IMR-90 (cell line): ENCODE measurements around the gene NLGN1. TPM values are rescaled to one million over a fixed set of nuclear protein-coding genes. Genes with fewer than 3 reads are reported as not detected.

ENCODE experiments used
- ATAC-seq: fragments of 200-7000 bp; cut with Tn5 transposase; 2 replicates; pipeline ENCODE4 v1.9.1; 2020; ENCODE audit warnings: low read depth, mild to moderate bottlenecking, moderate library complexity
- BruUV-seq: library from RNA; stranded (reverse); fragments of 400-500 nt; replicated peaks from 2 replicates; lab custom pipeline; 2021; lab: Mats Ljungman, UMichigan
- CTCF ChIA-PET: fragments of 300-600 bp; formaldehyde crosslinking; extraction: SDS; loops from one replicate; lab custom pipeline; 2021; ENCODE audit warnings: antibody characterized with exemption; lab: Yijun Ruan, JAX
- POLR2A ChIA-PET: fragments of 300-600 bp; sonication (Branson Sonifier 250); formaldehyde crosslinking; loops from one replicate; lab custom pipeline; 2022; ENCODE audit warnings: antibody characterized with exemption; ENCODE audit not compliant: unreplicated experiment; lab: Charles Lee
- DNase-seq: peaks from one replicate; pipeline ENCODE4 v3.0.0; 2013
- H2AFZ ChIP-seq: replicated peaks from 2 replicates; pipeline ENCODE3; 2013; ENCODE audit warnings: low read length, mild to moderate bottlenecking; ENCODE audit not compliant: poor library complexity
- H2AK5ac ChIP-seq: 2 replicates; pipeline ENCODE4 v1.6.1; 2013; ENCODE audit warnings: low read depth, low read length, inconsistent platforms
- H2AK9ac ChIP-seq: replicated peaks from 2 replicates; pipeline ENCODE3; 2013; ENCODE audit warnings: mild to moderate bottlenecking, low read depth, low read length, moderate library complexity; ENCODE audit not compliant: poor library complexity
- H2BK120ac ChIP-seq: 2 replicates; pipeline ENCODE4 v1.6.1; 2013; ENCODE audit warnings: low read depth, low read length, inconsistent platforms
- H2BK15ac ChIP-seq: 3 replicates; pipeline ENCODE4 v1.6.1; 2013; ENCODE audit warnings: low read depth, low read length, inconsistent platforms
- H2BK20ac ChIP-seq: 2 replicates; pipeline ENCODE4 v1.6.1; 2013; ENCODE audit warnings: low read depth, mild to moderate bottlenecking, inconsistent platforms, low read length, moderate library complexity
- H2BK5ac ChIP-seq: 2 replicates; pipeline ENCODE4 v1.6.1; 2013; ENCODE audit warnings: mild to moderate bottlenecking, low read depth, low read length, inconsistent platforms; ENCODE audit not compliant: poor library complexity, severe bottlenecking
- H3K14ac ChIP-seq: replicated peaks from 2 replicates; pipeline ENCODE4 v1.6.1; 2013; ENCODE audit warnings: low read depth, low read length, inconsistent platforms
- H3K18ac ChIP-seq: 2 replicates; pipeline ENCODE4 v1.6.1; 2013; ENCODE audit warnings: low read depth, low read length, control low read depth
- H3K23ac ChIP-seq: 2 replicates; pipeline ENCODE4 v1.6.1; 2013; ENCODE audit warnings: low read depth, low read length, inconsistent platforms
- H3K27ac ChIP-seq: 2 replicates; pipeline ENCODE4 v1.5.1; 2013; ENCODE audit warnings: mild to moderate bottlenecking, control low read depth, low read length; ENCODE audit not compliant: insufficient read depth
- H3K27me3 ChIP-seq: 2 replicates; pipeline ENCODE4 v1.6.1; 2013; ENCODE audit warnings: low read length; ENCODE audit not compliant: control insufficient read depth, insufficient read depth
- H3K36me3 ChIP-seq: 2 replicates; pipeline ENCODE4 v1.6.1; 2013; ENCODE audit warnings: low read length, mixed read lengths; ENCODE audit not compliant: control insufficient read depth, insufficient read depth
- H3K4ac ChIP-seq: 2 replicates; pipeline ENCODE4 v1.6.1; 2013; ENCODE audit warnings: low read depth, low read length, inconsistent platforms
- H3K4me1 ChIP-seq: 2 replicates; pipeline ENCODE4 v1.6.1; 2013; ENCODE audit warnings: low read length, mixed read lengths; ENCODE audit not compliant: control insufficient read depth, insufficient read depth
- H3K4me2 ChIP-seq: 2 replicates; pipeline ENCODE4 v1.6.1; 2013; ENCODE audit warnings: low read depth, mild to moderate bottlenecking, control low read depth, low read length, moderate library complexity
- H3K4me3 ChIP-seq: 2 replicates; pipeline ENCODE4 v1.5.1; 2013; ENCODE audit warnings: low read depth, mild to moderate bottlenecking, control low read depth, low read length, moderate library complexity; ENCODE audit not compliant: insufficient read depth
- H3K56ac ChIP-seq: 2 replicates; pipeline ENCODE4 v1.6.1; 2013; ENCODE audit warnings: low read length, inconsistent platforms; ENCODE audit not compliant: insufficient read depth; ENCODE audit errors: extremely low read depth
- H3K79me1 ChIP-seq, 2 experiments: 2 replicates each; pipeline ENCODE4 v1.6.1; 2013; ENCODE audit warnings: low read length in 2 of 2, inconsistent platforms in 1 of 2, low read depth in 1 of 2
- H3K9ac ChIP-seq: 2 replicates; pipeline ENCODE4 v1.6.1; 2013; ENCODE audit warnings: low read depth, low read length, control low read depth
- H3K9me1 ChIP-seq: 2 replicates; pipeline ENCODE4 v1.6.1; 2013; ENCODE audit warnings: low read length, inconsistent platforms; ENCODE audit not compliant: insufficient read depth
- H3K9me3 ChIP-seq: 2 replicates; pipeline ENCODE4 v1.6.1; 2013; ENCODE audit warnings: low read length; ENCODE audit not compliant: control insufficient read depth, insufficient read depth
- H4K20me1 ChIP-seq: 2 replicates; pipeline ENCODE4 v1.6.1; 2013; ENCODE audit warnings: low read length, inconsistent platforms; ENCODE audit not compliant: insufficient read depth
- H4K5ac ChIP-seq: 2 replicates; pipeline ENCODE4 v1.6.1; 2013; ENCODE audit warnings: mild to moderate bottlenecking, low read depth, low read length, control low read depth
- H4K8ac ChIP-seq, 2 experiments: 2 replicates each; pipeline ENCODE4 v1.6.1; 2013; ENCODE audit warnings: low read depth in 2 of 2, low read length in 2 of 2, control low read depth in 1 of 2, inconsistent platforms in 1 of 2
- H4K91ac ChIP-seq: 2 replicates; pipeline ENCODE4 v1.6.1; 2013; ENCODE audit warnings: low read depth, low read length, inconsistent platforms; ENCODE audit not compliant: insufficient read depth
- BHLHE40 ChIP-seq: fragments of 150-350 bp; IDR thresholded peaks from 2 replicates; pipeline ENCODE4 v1.6.1; 2016; ENCODE audit warnings: mild to moderate bottlenecking, low read depth, low read length
- ELK1 ChIP-seq: fragments of 150-350 bp; IDR thresholded peaks from 2 replicates; pipeline ENCODE4 v1.6.1; 2016; ENCODE audit warnings: low read depth, mild to moderate bottlenecking, low read length, moderate library complexity, borderline replicate concordance
- MAFK ChIP-seq: IDR thresholded peaks from 2 replicates; pipeline ENCODE4 v1.6.1; 2012; ENCODE audit warnings: low read depth, low read length, improper control_type of control experiment
- MAZ ChIP-seq: IDR thresholded peaks from 2 replicates; pipeline ENCODE4 v1.6.1; 2012; ENCODE audit warnings: low read depth, mild to moderate bottlenecking, low read length, improper control_type of control experiment, moderate library complexity, borderline replicate concordance
- MXI1 ChIP-seq: IDR thresholded peaks from 2 replicates; pipeline ENCODE4 v1.6.1; 2012; ENCODE audit warnings: low read depth, mild to moderate bottlenecking, low read length, moderate library complexity, borderline replicate concordance
- RCOR1 ChIP-seq: IDR thresholded peaks from 2 replicates; pipeline ENCODE4 v1.6.1; 2012; ENCODE audit warnings: mild to moderate bottlenecking, low read length, improper control_type of control experiment; ENCODE audit not compliant: insufficient replicate concordance
- USF2 ChIP-seq: fragments of 150-350 bp; IDR thresholded peaks from 2 replicates; pipeline ENCODE4 v1.6.1; 2017; ENCODE audit warnings: mild to moderate bottlenecking, antibody characterized with exemption, low read length, low read depth
- WGBS, 2 experiments: methylation state at CpG; one replicate each; pipeline versions ENCODE4 v1.1.5 to v1.1.7; 2013; ENCODE audit warnings: missing lambda C conversion rate in 2 of 2; ENCODE audit not compliant: insufficient read length in 1 of 2; ENCODE audit errors: extremely low coverage in 2 of 2; 5-methylcytosine and 5-hydroxymethylcytosine counted together
- dilution Hi-C: fragments of 300-500 bp; cut with HindIII; formaldehyde crosslinking; loops from one replicate; pipeline ENCODE4 v1.14.3; 2018; ENCODE audit warnings: low sequenced_read_pairs; ENCODE audit not compliant: unreplicated experiment
- in situ Hi-C: fragments of 300-500 bp; cut with MboI; formaldehyde crosslinking; loops from 3 replicates; pipeline ENCODE4 v1.14.3; 2019; ENCODE audit warnings: low sequenced_read_pairs, inconsistent platforms, mixed read lengths
- intact Hi-C: fragments of 100-400 bp; cut with micrococcal nuclease; formaldehyde crosslinking; loops from 2 replicates; pipeline ENCODE4 v1.10.0; 2022
- polyA plus RNA-seq, 3 experiments: library from polyadenylated mRNA; depleted of rRNA; stranded (reverse); fragments of >200 nt; gene quantifications; 2 replicates each; pipeline ENCODE4 v1.2.3, GENCODE V29; 2012; ENCODE audit warnings: low replicate concordance in 1 of 3
- total RNA-seq: library from RNA; depleted of rRNA; stranded (reverse); fragments of >200 nt; gene quantifications from 2 replicates; pipeline ENCODE4 v1.2.3, GENCODE V29; 2012

NLGN1 gene
- total and polyA plus RNA-seq, 2 of the 4 experiments (the other 2 are of a cell fraction), result 1.8 to 12.5 TPM

GRCh38 chr3:173404156-173404555 lies 6.6 kb downstream of the NLGN1 start:
- H3K4ac ChIP-seq, result no peak overlapping the region
- H2BK120ac ChIP-seq, result no peak overlapping the region
- no peak for ATAC-seq
- H3K9me1 ChIP-seq, result no peaks in the 10 kb centered on the region; the same call in 1 of the 2 replicates
- no peak for DNase-seq
- H2BK15ac ChIP-seq, result no peak overlapping the region
- H3K9me3 ChIP-seq, result no peaks in the 10 kb centered on the region
- ChIA-PET POLR2A (no interaction called here), CTCF (interaction anchor here (0.9 kb wide), 1 partner anchor 9 kb away, joined by 3 read pairs; no protein-coding TSS in a partner anchor)
- H4K8ac ChIP-seq, result no peak overlapping the region
- no peaks in the 10 kb centered on the region for H3K36me3 ChIP-seq
- no peak overlapping the region for H4K91ac ChIP-seq
- no peak overlapping the region for H3K14ac ChIP-seq
- no peaks in the 10 kb centered on the region for H4K20me1 ChIP-seq
- TF ChIP-seq BHLHE40, result no peak
- no peak for TF ChIP-seq ELK1
- TF ChIP-seq RCOR1, result no peak
- TF ChIP-seq MXI1, result no peak
- no peak for TF ChIP-seq MAFK
- no peak for TF ChIP-seq USF2
- no peak for TF ChIP-seq MAZ
- no peak overlapping the region for H3K4me3 ChIP-seq
- no peak overlapping the region for H2AK9ac ChIP-seq
- H2AFZ ChIP-seq, result no peak overlapping the region
- in situ Hi-C loops (no loop called here), intact Hi-C loops (no loop called here), dilution Hi-C loops (no loop called here)
- H3K27me3 ChIP-seq, result no peaks in the 10 kb centered on the region
- no peak overlapping the region for H3K27ac ChIP-seq
- no peak overlapping the region for H2BK20ac ChIP-seq
- no peak overlapping the region for H3K4me2 ChIP-seq
- H2BK5ac ChIP-seq, result no peak overlapping the region
- H3K79me1 ChIP-seq, result no peaks in the 10 kb centered on the region
- no peak overlapping the region for H3K23ac ChIP-seq
- H4K5ac ChIP-seq, result no peak overlapping the region
- no peak overlapping the region for H3K18ac ChIP-seq
- no peaks in the 10 kb centered on the region for H3K4me1 ChIP-seq
- BruUV-seq, result no TSS peak
- WGBS, 2 experiments, result no CpG with 5 or more reads among the region's 1 CpG
- H2AK5ac ChIP-seq, result no peak overlapping the region
- H3K9ac ChIP-seq, result no peak overlapping the region
- H3K56ac ChIP-seq, result no peak overlapping the region
